ENCODE results near the gene TMEM53.
A peak's percentile ranks its signal among the peaks of the same experiment; 100 is the strongest.

Gene TMEM53

DNA sequence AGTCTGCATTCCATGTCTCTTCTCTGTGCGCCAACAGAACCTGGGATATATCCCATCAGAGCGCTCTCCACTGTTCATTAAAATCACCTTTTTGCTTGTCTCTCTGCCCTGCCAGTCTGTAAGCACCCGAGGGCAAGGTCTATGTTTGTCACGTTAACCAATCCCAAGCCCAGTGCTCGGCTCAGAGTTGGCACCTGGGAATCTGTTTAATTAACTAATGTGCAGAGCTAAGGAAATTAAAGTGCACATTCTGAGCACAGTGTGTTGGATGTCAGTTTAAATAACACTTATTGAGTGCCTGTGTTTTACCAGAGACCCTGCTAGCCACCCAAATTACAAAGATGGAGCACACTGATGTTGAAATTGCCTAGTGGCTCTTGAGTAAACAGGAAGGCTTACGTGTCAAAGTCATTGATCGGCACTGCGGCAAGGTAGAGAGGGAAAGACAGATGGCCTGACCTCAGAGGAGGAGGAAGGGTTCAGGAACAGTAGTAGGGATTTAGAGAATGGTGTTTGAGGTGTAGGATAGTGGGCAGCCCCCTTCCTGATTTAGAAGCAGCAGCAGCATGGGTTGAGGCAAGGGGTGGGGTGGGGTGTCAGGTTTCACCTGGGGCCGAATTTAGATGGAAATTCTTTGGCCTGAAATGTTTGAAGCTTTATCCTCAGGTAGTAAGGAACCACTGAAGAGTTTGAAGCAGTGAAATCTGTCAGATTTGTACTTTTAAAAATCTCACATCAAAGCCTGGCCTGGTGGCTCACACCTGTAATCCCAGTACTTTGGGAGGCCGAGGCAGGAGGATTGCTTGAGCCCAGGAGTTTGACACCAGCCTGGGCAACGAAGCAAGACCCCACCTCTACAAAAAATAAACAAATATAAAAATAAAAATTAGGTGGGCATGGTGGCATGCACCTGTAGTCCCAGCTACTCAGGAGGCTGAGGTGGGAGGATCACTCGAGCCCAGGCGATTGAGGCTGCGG, 7.9 kb upstream of the TMEM53 start:
- H3K4me3 ChIP-seq (replicated peaks; ENCODE audit: low read depth, low read length) = no peak overlapping the region
- TF ChIP-seq, protein P1, sequence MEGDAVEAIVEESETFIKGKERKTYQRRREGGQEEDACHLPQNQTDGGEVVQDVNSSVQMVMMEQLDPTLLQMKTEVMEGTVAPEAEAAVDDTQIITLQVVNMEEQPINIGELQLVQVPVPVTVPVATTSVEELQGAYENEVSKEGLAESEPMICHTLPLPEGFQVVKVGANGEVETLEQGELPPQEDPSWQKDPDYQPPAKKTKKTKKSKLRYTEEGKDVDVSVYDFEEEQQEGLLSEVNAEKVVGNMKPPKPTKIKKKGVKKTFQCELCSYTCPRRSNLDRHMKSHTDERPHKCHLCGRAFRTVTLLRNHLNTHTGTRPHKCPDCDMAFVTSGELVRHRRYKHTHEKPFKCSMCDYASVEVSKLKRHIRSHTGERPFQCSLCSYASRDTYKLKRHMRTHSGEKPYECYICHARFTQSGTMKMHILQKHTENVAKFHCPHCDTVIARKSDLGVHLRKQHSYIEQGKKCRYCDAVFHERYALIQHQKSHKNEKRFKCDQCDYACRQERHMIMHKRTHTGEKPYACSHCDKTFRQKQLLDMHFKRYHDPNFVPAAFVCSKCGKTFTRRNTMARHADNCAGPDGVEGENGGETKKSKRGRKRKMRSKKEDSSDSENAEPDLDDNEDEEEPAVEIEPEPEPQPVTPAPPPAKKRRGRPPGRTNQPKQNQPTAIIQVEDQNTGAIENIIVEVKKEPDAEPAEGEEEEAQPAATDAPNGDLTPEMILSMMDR (IDR thresholded peaks at IDR 0.05; ENCODE audit: low read depth, low read length, missing control alignments) = no peak
- DNase-seq (ENCODE audit: extremely low read depth, low read depth) = no peak

DNA sequence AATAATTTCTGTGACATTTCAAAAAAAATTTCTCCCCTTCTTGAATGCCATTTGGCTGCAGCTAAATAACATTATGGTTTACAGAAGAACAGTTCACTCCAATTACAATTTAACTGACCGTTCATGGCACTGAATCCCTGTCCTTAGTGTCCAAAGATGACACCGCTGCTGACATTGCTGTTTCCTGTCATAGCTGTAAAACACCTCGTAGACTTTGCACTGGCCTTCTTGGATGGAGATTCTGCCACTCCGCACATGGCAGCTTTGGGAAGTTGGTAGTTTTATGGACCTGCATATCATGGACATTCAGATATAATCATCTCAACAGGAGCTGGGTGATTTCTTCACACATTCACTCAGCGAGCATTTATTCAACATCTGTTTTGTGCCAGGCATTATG, 5.2 kb upstream of the TMEM53 start:
- no peak overlapping the region for H3K4me3 ChIP-seq (replicated peaks; ENCODE audit: low read depth, low read length)
- no peak for DNase-seq (ENCODE audit: extremely low read depth, low read depth)
- TF ChIP-seq, protein P1 (IDR thresholded peaks at IDR 0.05; ENCODE audit: low read depth, low read length, missing control alignments) = no peak

DNA sequence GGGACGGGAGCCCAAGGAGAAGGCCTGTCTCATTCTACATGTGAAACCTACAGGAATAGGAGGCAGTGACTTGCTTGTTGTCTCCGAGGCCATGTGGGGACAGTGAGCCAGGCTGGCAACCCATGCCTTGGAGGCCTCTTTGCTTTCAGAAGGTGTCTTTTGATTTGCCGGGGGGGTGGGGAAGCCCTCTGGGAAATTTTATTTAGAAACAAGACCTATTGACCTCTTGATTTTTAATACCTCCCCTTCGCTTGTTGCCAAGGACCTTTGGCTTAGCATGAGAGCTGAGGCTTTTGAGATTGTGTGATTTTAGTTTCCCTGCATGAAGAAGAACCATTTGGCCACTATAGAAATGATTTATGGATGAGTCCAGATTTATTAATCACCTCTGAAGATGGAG, 4.3 kb upstream of the TMEM53 start:
- no peak for DNase-seq (ENCODE audit: extremely low read depth, low read depth)
- TF ChIP-seq, protein P1 (IDR thresholded peaks at IDR 0.05; ENCODE audit: low read depth, low read length, missing control alignments) = no peak
- no peak overlapping the region for H3K4me3 ChIP-seq (replicated peaks; ENCODE audit: low read depth, low read length)

DNA sequence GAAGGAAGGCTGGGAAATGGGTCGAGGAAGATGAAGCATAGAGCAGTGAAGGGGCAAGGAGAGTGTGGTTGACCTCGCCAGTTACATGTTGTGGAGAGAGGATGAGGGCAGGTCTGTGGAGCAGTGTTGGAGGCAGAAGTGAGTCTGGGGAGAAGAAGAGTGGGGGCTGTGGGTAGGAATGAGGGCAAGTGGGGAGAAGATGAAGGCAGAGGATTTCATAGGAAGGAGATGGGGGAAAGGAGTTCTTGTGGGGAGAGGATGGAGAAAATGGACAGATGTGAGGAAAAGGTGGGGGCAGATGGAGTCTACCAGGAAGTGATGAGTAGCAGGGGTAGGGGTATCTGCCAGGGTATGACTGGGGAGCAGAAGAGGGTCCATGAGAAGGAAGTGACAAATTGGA, 3.8 kb upstream of the TMEM53 start:
- TF ChIP-seq, protein P1 (IDR thresholded peaks at IDR 0.05; ENCODE audit: low read depth, low read length, missing control alignments) = no peak
- no peak overlapping the region for H3K4me3 ChIP-seq (replicated peaks; ENCODE audit: low read depth, low read length)
- DNase-seq (ENCODE audit: extremely low read depth, low read depth) = no peak

DNA sequence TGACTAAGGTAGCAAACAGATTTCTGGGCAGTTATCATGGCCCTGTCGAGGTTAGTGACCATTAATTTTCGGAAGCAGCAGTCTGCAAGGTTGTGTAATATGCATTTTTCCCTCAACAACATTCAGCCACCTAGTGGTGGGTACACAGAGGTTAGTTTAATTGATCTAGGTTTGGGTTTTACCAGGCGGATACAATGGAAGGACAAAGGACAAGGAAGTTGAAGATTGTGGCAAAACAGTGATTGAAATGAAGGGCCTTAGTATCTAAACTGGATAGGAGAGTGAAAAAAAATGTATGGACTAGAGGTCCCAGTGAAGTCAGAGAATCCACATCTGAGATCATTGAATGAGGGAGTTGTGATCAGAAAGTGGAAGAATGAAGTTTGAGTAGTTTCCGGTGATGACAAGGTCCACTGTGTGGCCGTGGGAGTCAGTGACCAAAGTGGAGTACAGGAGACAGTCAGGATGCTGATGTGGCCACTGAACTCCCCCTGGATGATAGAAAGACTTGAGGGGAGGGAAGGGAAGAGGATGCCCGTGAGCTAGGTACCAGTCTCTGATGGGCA, 3.0 kb upstream of the TMEM53 start:
- DNase-seq (ENCODE audit: extremely low read depth, low read depth) = no peak
- no peak overlapping the region for H3K4me3 ChIP-seq (replicated peaks; ENCODE audit: low read depth, low read length)

DNA sequence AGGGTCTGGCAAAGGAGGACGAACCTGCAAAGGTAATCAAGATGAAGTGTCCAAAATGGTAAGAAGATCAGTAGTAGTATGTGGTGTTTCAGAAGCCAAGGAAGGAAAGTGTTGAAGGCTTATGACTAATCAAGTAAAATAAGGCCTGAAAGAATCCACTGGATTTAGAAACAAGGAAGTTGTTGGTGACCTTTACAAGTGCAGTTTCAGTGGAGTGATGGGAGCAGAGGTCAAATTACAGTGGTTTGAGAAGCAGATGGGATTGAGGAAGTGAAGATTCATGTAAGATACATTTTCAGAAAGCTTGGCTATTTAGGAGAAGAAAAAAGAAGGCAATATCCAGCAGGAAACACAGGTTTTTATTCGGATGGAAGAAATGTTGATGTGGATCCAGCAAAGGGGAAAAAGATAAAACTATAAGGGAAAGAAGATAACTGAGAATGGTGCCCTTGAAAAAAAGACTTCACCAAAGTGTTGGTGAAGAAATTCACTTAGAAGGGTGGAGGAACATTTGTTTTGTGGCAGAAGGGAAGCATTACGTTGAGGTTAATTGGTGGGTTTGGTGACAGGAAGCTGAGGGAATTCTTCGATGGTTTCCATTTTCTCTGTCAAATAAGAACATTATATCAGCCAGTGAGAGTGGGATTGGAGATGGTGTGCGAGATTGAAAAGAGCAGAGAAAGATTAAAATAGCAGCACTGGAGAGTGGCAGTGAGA, 2.4 kb upstream of the TMEM53 start:
- peak; percentile 61 for DNase-seq (ENCODE audit: extremely low read depth, low read depth)
- H3K4me3 ChIP-seq (replicated peaks; ENCODE audit: low read depth, low read length) = no peak overlapping the region
- TF ChIP-seq, protein P1 (IDR thresholded peaks at IDR 0.05; ENCODE audit: low read depth, low read length, missing control alignments) = no peak

More for the DNA sequence above, 3.0 kb upstream of the TMEM53 start:
- TF ChIP-seq, protein P1 (IDR thresholded peaks at IDR 0.05; ENCODE audit: low read depth, low read length, missing control alignments) = peak; percentile 57

Data from HFF-Myc (cell line).